Measurements from ENCODE around the gene KLK6.

The KLK6 gene

DNA sequence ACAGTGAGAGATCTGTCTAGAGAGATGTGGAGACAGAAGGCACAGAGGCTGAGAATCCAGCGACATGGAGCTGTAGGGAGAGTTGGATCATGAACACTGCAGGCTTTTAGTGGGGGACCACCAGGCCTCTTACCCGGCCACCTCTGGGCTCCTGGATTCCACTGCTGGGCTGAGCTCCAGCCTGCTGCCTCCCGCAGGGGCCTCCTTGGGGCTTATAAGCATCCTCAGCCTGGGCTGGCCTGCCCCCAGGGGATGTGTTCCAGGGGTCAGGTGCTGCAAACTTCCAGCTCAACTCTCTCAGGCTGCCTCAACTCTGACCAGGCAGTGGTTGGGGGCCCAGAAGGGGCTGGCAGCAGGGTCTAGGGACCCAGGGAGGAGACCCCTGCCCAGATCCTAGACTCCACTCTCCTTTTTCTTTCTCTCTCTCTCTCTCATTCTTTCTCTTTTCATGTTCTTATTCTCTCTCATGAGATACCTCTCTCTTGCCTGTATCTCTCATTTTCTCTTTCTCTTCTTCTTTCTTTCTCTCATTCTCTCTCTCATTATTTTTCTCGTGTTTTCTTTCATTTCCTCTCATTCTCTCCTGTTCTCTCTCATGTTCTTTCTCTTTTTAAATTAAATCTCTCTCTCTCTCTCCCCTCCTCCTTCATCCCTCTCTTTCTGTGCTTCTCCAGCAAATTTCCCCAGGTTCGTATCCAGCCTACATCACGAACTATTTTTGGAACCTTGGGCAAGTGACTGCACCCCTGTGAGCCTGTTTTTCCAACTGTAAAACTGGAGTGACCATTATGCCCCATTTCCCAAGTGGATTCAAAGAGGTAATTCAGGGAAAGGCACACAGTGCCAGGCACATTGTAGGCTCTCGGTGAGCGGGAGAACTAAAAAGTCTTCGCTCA, 57.9 kb downstream of the KLK6 start, which contains the start of gene KLK4:
KLK4 (minus strand) TSS at position 190 of the 896 bp plus-strand sequence. CDS start 657 bp downstream, outside the sequence.
- TF ChIP-seq CTCF (IDR thresholded peaks at IDR 0.05; ENCODE audit: insufficient read depth, low read length, missing control alignments) = no peak
- ChIA-PET POLR2A (no interaction called here), CTCF (interaction anchor here (1.3 kb wide), 1 partner anchor 10 kb away, joined by 6 read pairs; no protein-coding TSS in a partner anchor)
- H3K4me3 ChIP-seq (ENCODE audit: low read depth, low read length) = no peak within 1 kb of the TSS
- DNase-seq (ENCODE audit: low read depth, low spot score) = no peak

GRCh38 chr19:50910722-50911121, 58.7 kb downstream of the KLK6 start:
- POLR2A ChIA-PET = no interaction called here
- CTCF ChIA-PET = no interaction called here
- TF ChIP-seq CTCF (IDR thresholded peaks at IDR 0.05; ENCODE audit: insufficient read depth, low read length, missing control alignments) = no peak
- no peak for DNase-seq (ENCODE audit: low read depth, low spot score)
- no peak overlapping the region for H3K4me3 ChIP-seq (ENCODE audit: low read depth, low read length)

DNA sequence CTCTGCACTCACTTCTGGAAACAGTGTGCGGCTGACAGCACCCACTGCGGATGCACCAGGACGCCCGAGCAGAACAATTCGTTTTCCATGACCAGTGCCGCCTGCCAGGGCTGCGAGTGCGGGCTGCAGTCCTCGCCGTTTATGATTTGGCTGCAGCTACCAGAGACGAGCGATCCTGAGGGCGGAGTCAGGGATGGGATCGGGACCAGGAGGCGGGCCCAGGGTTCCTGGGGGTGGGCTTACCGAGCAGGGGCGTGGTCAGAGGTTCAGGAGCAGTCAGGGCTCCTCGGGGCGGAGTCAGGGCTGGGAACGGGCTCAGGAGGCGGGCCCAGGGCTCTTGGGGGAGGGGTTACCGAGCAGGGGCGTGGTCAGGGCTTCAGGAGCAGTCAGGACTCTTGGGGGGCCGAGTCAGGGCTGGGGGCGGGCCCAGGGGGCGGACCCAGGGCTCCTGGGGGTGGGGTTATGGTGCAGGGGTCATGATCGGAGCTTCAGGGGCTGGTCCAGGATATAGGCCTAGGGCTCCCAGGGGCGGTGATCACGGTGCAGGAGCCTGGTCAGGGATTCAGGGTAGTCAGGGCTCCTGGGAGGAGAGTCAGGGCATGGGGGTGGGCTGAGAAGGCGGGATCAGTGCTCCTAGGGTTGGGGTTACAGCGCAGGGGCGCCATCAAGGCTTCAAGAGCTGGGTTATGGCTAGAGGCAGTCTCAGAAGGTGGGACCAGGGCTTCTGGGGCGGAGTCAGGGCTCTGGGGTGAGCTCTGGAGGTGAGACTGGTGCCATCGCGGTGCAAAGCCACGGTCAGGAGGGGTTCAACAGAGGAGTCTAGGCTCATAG, 59.9 kb downstream of the KLK6 start:
- TF ChIP-seq CTCF (IDR thresholded peaks at IDR 0.05; ENCODE audit: insufficient read depth, low read length, missing control alignments) = no peak
- POLR2A ChIA-PET = no interaction called here
- H3K4me3 ChIP-seq (ENCODE audit: low read depth, low read length) = no peak overlapping the region
- DNase-seq (ENCODE audit: low read depth, low spot score) = no peak
- CTCF ChIA-PET = interaction anchor here (0.6 to 2.5 kb wide), 2 partner anchors 10 to 12 kb away, joined by 3 to 14 read pairs; no protein-coding TSS in a partner anchor
